HG03066 (cell line): ENCODE results near the gene SUCLG2.
"Not testable (repeated sequence)": the region's sequence is repeated elsewhere in the genome, so short reads cannot be mapped to it uniquely, and the experiment has no call there.

Experiments used
- ATAC-seq: cut with Tn5 transposase; IDR thresholded peaks from one replicate; pipeline ENCODE4 v1.9.1; 2021; ENCODE audit warnings: low read depth; ENCODE audit not compliant: unreplicated experiment

SUCLG2 gene

DNA sequence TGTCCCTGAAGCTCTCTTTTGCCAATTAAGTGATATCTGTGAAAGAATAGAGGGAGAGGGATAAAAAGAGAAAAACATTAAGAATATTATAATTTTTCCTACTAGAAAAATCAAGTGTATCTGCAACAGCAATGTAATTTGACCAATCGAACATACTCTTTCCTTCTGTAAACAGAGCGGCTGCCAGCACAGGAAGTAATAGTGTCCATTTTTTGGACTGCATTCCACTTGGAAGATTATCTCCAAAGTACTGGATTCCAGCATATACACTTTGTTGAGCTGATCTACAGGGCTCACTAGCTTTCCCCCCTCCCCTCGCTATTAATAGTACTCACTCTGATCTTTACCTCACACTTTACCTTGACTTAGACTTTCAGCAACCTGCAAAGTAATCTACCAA lies 90.4 kb downstream of the SUCLG2 start:
- no peak for ATAC-seq

DNA sequence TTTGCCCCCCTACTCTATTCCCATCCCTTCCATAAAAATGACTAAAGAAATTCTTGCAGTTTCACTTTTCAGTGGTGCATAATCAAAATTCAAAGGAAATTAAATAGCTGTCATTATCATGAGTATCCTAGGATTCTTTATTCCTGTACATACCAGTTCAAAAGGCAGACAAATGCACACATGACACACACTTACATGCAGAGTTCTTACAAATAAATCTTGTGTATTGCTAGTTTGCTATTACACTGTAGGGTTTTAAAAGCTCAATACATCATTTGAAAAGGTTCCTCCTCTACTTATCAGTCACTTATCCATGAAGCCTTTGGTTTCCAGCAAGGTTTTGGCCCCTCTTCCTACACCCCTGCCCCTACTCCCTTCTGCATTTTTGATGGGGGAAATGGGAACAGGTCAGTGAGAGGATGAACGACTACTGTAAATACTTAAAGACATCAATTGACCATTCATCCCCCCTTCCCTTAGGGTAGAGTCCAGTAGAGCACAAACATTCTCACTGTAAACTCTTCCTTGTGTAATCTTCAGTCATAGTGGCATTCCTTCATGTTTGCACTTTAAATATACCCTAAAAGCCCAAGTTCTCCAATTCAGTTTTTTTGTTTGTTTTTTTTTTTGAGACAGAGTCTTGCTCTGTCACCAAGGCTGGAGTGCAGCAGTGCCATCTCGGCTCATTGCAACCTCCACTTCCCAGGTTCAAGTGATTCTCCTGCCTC lies 92.6 kb downstream of the SUCLG2 start:
- ATAC-seq, result no peak

DNA sequence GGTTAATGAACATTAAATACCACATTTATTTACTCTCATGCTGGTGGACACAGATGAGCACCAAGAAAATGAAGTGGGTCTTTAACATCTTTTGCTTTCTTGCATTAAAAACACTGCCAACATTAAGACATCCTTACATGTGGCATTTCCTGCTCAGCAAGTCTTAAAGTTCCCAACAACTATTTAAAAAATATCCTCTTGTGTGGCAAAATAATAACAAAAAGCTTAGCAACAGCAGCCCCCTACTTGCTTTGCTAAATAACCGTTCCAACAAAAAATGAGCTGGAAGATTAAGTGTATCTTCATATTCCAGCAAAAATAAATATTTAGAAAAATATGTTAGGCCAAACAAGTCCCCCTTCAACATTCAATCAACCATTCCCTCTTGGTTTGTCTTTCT lies 93.1 kb downstream of the SUCLG2 start:
- no peak for ATAC-seq

DNA sequence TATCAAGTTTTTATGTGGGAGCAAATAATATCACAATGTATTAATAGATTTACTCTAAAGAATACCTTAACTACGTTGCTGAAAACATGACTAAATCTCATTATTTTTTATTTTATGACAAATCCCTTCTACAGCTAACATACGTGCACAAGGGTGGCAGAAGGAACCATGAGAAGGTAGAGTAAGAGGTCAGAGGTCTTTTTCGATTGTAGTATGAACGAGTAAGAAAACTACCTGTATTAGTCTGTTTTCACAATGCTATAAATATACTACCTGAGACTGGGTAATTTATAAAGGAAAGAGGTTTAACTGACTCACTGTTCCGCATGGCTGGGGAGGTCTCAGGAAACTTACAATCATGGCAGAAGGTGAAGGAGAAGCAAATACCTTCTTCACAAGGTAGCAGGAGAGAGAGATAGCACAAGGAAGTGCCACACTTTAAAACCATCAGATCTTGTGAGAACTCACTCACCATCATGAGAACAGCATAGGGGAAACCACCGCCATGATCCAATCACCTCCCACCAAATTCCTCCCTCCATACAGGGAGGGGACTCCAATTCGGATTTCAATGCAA lies 95.3 kb downstream of the SUCLG2 start:
- ATAC-seq, result no peak

DNA sequence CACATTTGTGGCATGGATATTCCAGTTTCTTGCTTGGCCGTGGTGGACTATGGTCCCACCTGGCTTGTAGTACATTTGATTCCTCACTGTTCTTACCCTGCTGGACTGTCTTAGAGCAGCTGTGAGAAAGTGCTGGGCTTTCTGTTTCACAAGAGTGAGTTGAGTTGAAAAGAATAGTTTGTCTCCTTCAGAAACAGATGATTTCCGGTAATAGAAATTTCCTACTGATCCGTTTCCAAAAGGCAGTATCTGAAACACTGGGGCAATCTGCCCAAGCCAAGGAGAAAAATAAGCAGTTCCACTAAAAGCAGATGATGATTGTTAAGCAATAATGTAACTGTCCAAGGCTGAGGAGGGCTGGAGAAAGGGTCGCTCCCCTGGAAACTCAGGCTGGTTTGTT lies 96.0 kb downstream of the SUCLG2 start:
- no peak for ATAC-seq

DNA sequence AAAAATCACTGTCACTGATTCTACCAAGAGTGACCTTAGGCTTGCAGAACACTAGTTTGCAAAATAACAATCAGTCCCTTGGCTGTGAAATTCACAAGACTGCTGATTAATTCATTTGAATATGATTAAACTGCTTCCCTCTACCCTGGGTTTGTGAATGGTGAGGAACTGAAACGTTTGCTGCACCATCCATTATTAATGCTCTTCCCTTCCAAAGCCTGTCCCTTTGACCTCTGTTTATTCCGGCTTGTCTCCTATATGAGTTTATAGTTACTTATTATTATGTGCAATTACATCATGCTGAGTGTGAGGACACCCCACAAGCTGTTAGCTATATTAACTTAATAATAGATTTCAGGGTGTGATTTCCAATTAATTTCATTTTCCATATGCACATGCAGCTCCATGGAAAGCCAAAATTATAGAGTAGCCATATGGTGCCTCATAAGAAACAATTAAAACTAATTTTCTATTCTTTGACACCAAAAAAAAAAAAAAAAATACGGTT lies 96.5 kb downstream of the SUCLG2 start:
- ATAC-seq, result no peak

DNA sequence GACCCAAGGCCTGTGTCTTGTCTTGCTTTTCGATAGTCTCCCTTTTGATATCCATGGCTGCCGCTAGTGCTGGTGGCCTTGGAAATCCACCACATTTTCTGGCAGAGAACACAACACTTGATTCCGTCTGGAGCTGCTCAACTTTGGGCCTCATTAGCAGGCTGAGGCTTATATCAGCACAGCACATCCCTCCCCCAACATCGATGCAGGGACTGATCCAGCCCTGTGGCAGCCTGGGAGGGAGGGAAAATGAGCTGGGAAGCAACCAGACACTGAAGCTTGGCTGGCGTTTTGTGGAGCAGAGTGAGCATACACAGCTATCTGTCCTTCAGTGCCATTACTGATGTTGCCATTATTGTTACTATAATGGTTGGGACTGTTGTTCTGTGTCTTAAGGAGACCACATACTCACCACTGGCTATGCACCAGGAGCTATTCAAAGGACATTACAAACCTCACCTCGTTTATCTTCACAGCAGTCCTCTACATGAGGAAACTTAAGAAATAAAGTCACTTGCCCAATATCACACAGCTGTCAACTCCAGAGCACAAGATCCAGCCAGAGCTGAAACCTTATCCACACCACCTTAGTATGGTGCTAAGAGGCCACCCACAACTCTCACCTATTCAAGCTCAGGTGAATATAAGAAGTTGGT lies 102.9 kb downstream of the SUCLG2 start:
- no peak for ATAC-seq

DNA sequence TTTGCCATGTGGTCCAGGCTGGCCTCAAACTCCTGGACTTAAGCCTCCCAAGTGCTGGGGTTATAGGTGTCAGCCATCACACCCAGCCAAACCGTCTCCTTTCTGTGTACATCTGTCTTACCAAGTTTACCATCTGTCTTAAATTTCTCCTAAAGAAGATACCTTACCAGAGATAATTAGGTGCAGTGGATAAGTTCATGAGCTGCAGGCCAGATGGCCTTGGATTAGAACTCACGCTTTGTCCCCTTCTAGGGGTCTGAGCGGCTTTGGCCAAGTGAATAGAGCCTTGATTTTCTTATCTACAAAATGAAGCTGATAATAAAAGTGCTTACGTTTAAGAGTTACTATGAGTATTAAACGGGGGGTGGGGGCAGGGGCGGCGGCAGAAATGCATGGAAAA lies 103.9 kb downstream of the SUCLG2 start:
- no peak for ATAC-seq

DNA sequence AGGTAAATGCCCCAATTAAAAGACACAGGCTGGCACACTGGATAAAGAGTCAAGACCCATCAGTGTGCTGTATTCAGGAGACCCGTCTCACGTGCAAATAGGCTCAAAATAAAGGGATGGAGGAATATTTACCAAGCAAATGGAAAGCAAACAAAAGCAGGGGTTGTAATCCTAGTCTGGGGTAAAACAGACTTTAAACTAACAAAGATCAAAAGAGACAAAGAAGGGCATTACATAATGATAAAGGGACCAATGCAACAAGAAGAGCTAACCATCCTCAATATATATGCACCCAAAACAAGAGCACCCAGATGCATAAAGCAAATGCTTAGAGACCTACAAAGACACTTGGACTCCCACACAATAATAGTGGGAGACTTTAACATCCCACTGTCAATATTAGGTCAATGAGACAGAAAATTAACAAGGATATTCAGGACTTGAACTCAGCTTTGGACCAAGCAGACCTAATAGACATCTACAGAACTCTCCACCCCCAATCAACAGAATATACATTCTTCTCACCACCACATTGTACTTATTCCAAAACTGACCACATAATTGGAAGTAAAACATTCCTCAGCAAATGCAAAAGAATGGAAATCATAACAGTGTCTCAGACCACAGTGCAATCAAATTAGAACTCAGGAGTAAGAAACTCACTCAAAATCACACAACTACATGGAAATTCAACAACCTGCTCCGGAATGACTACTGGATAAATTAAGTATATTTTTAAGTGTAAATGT lies 111.7 kb downstream of the SUCLG2 start:
- ATAC-seq, result not testable (repeated sequence)

DNA sequence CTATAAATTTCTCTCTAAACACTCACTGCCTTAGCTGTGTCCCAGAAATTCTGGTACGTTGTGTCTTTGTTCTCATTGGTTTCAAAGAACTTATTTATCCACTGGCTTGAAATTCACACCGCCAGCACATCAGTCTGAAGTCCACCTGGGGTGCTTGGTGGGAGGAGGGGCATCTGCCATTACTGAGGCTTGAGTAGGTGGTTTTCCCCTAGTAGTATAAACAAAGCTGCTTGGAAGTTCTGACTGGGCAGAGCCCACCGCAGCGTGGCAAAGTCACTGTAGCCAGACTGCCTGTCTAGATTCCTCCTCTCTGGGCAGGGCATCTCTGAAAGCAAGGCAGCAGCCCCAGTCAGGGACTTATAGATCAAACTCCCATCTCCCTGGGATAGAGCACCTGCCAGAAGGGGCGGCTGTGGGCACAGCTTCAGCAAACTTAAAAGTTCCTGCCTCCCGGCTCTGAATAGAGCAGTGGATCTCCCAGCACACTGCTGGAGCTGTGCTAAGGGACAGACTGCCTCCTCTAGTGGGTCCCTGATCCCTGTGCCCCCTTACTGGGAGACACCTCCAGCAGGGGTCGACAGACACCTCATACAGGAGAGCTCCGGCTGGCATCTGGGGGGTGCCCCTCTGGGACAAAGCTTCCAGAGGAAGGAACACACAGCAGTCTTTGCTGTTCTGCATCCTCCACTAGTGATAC lies 114.1 kb downstream of the SUCLG2 start:
- ATAC-seq, result no peak

DNA sequence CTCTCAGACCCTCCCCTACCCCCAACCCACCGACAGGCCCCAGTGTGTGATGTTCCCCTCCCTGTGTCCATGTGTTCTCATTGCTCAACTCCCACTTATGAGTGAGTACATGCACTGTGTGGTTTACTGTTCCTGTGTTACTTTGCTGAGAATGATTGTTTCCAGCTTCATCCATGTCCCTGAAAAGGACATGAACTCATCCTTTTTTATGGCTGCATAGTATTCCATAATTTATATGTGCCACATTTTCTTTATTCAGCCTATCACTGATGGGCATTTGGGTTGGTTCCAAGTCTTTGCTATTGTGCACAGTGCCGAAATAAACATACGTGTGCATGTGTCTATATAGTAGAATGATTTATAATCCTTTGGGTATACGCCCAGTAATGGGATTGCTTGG lies 117.2 kb downstream of the SUCLG2 start:
- not testable (repeated sequence) for ATAC-seq

DNA sequence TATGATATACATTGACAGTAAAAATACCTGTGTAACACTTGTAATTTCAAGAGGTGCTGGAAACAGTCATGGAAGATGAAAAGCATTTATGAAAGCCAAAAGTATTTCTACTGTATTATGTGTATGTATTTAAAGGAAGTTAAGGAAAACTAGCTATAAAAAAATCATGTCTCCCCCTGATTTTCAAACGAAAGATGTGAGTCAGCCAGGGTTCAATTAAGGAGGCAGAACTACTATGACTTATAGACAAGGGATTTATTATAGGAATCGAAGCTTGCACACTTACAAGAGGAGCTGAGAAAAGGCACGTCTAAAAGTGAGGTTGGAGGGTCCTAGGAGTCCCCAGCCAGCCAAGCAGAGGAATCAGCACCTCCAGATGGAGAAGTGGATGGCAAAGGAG lies 119.4 kb downstream of the SUCLG2 start:
- no peak for ATAC-seq

DNA sequence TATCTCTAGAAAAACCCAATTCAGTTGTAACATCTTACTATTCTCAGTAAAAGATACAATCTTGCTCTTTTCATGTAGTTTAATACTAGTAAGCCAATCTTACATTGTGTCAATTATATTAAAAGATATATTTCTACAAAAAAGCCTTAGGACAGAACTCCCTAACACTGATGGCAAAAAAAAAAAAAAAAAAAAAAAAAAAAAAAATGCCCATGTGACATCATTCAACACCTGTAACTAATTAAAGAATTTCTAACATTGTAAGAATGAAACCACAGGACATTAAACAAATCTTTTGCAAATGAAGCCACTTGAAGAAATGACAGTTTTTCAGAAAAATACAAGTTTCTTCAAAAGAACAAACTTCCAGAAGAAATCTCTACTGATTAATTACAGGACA lies 119.8 kb downstream of the SUCLG2 start:
- no peak for ATAC-seq

DNA sequence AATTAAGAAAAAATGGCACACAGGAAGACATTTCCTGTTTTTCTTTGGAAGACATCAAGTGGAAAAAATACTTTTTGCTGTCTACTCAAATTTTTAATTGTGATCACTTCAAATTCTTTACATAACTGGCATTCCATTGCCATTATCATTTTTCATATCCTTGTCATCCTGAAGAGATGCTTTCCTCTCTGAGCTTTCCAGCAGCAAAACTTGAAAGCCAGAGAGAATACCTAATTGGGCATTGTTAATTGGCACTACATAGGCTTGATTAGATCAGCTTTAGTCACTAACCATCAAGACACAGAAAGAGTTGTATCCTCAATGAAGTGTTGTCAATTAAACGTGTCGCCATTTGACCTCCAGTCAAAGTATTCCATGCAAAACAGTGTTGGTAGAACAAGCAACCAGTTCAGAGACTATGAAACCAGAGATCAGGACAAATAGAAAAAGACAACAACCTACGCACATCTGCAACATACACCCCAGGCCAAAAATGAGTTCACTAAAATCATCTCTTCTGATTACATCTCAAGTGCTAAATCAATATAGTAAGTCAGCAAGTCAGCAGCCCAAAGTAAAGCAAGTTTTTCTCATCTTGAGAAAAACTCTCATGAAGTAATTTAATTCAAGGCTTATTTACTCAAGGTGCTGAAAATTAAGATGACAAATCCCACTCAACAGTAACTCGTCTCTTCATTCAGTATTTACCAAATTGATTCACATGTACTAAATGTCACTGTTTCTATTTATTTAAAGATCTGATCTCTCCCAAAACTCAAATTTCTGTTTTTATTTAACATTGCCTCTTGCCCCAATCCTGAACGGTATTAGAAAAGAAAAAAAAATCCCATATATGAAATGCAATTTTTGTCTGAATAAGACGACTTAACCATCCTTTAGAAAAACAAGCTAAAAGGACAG lies 123.0 kb downstream of the SUCLG2 start:
- no peak for ATAC-seq

DNA sequence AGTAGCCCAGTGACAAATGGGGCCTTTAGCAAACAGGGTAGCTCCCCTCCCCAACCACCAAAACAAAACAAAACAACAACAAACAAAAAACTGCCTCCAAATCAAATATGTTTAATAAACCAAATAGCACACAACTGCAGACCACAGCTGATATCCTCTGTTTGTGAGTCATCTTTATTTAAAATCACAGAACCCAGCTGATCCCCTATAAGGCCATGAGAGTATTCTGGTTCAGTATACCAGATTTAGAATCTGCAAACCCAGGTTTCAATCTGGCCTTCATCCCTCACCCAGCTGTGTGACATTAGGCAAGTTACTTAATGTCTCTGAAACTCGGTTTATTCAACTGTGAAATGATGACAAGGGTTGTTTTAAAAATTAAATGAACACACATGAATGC lies 124.5 kb downstream of the SUCLG2 start:
- ATAC-seq, result no peak

DNA sequence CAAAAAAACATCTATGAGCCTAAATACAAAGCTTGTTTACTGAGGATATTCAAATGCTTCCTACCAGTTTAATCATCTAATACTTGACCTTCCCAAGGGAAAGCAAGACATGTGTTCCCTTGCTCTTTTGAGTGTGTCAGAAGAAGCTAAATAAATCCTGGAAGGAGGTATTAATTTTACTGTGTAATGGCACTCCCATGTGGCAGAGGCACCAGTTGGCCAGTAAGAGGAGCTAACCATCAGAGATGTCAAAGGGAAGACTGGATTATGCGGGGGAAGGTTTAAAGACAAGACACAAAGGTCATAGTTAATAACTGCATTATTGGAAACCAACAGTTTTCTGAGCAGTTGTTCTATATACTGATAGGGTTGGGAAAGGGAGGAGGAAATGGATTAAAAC lies 125.1 kb downstream of the SUCLG2 start:
- ATAC-seq, result no peak

DNA sequence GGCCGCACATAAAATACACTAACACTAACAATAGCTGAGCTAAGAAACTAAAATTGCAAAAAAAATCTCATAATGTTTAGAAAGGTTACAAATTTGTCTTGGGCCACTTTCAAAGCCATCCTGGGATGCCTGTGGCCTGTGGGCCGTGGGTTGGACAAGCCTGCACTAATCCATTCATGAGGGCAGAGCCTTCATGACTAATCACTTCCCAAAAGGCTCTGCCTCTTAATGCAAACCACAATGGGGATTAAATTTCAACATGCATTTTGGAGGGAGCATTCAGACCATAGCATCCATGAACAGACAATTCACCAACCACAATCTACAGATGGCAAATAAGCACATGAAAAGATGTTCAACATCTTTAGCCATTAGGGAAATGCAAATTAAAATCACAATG lies 128.2 kb downstream of the SUCLG2 start:
- no peak for ATAC-seq

DNA sequence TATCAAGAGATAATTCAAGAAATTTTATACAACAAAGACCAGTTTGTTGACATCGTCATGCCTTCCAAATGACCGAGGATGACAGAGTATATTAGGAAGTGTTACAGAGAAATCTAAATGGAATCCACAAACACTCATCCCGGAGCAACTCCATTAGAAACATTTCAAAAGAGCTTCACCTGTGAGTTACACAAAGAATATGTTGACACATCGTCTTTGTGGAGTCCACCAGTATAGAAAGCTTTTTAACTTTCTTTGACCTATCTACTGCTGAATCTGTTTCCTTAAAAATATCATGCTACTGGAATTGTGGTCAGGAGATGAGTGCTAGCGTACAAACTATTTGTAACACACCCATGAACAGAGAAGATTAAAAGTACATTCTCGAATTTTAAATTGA lies 130.4 kb downstream of the SUCLG2 start:
- ATAC-seq, result no peak

DNA sequence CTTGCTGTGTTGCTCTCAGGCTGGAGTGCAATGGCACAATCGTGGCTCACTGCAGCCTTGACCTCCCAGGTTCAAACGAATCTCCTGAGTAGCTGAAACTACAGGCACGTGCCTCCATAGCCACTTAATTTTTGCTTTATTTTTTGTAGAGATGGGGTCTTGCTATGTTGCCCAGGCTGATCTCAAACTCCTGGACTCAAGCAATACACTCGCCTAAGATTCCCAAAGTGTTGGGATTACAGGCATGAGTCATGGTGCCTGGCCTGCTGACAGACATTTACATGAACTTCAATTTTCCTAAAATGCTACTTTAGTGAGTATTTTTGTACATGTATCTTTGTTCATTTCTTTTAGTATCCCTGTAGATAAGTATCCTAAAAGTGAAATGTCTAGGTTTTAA lies 132.3 kb downstream of the SUCLG2 start:
- ATAC-seq, result no peak
